Keratinocyte (primary cell): ENCODE results near the gene LPO.

ENCODE experiments used
- CTCF ChIP-seq, 3 experiments: IDR thresholded peaks in 1 of 3; conservative IDR thresholded peaks in 1 of 3; optimal IDR thresholded peaks in 1 of 3; 2 replicates in 2 of 3; 3 replicates in 1 of 3; pipeline versions ENCODE3 to v1.5.1; 2011; ENCODE audit warnings: low read length in 3 of 3, mild to moderate bottlenecking in 3 of 3, moderate library complexity in 2 of 3, control low read depth in 1 of 3, inconsistent platforms in 1 of 3; ENCODE audit not compliant: insufficient read depth in 2 of 3; ENCODE audit errors: extremely low read depth in 1 of 3
- EZH2 ChIP-seq: IDR thresholded peaks from one replicate; pipeline ENCODE4 v1.6.1; 2012; ENCODE audit warnings: inconsistent platforms, mild to moderate bottlenecking, low read length, moderate library complexity

DNA sequence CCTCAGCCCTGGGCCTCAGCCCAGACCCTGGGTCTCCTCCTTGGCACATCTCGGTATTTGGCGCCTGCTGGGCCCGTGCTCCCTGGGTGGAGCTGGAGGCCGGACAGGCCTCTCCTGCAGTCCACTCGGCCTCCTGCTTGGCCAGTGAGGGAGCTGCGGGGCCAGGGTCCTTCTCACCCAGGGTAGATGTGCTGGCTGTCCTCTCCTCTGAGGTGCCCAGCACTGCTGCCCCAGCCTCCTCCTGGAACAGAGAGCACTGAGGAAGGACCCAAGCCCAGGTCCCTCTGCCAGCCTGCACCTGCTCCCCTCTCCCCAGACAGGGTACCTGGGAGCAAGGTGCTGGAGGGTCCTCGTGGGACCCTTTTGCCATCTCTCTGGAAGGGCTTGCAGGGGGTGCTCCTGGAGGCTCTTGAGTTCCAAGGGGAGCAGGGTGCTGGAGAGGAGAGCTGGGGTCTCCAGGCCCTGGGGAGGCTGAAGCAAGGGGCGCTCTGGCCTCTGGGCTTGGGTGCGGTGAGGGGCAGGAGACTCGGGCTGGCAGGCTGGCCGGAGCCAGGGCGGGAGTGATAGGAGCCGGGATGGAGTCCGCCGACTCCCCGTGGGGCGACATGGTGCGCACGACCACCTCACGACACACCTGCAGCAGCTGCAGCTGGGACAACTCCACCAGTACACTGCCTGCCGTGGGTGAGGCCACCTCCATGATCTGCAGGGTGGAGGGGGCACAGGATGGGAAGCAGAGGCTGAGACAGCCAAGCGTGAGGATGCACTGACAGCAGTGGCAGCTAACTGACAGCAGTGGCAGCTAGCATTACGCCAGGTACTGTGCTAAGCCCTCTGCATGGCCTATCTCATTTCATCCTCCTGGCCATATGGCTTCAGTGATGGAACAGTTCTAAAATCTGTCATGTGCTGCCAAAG lies 72.4 kb downstream of the LPO start:
- TF ChIP-seq CTCF (optimal IDR thresholded peaks at IDR 0.05 in 1 of 3, IDR thresholded peaks at IDR 0.05 in 1 of 3, conservative IDR thresholded peaks at IDR 0.05 in 1 of 3; ENCODE audit: extremely low read depth in 1 of 3, insufficient read depth in 2 of 3, low read length in 3 of 3) = no peak
- TF ChIP-seq EZH2 = no peak
